Measurements from ENCODE around the gene SLC6A13. TPM values are rescaled to one million over a fixed set of nuclear protein-coding genes. Genes with fewer than 3 reads are reported as not detected.
"Not testable (repeated sequence)": the region's sequence is repeated elsewhere in the genome, so short reads cannot be mapped to it uniquely, and the experiment has no call there.

SLC6A13 gene
- total and polyA plus RNA-seq, 2 of the 13 experiments (the other 11 are each of a cell fraction or from before 2014, with no cell fraction given), result 0.05 to 0.15 TPM

- peak; percentile 23; the same call in 1 of the 2 replicates for TF ChIP-seq ZNF354B (CRISPR knock-in tag; IDR thresholded peaks at IDR 0.05)
- intact Hi-C loops (cut with micrococcal nuclease; ENCODE audit: unreplicated experiment); H2AFZ ChIP-seq (ENCODE audit: low read length); H3K9ac ChIP-seq (ENCODE audit: insufficient read depth, low read depth, low read length); DNase-seq (ENCODE audit: low spot score); H3K79me2 ChIP-seq (ENCODE audit: insufficient read depth, low read length); H3K9me3 ChIP-seq (ENCODE audit: low read length); H4K20me1 ChIP-seq (ENCODE audit: insufficient read depth, low read length); H3K27me3 ChIP-seq (ENCODE audit: control insufficient read depth in 1 of 2, insufficient read depth in 2 of 2, low read length in 2 of 2); H3K4me3 ChIP-seq (replicated peaks in 1 of 3; ENCODE audit: insufficient read depth in 1 of 3, low read depth in 2 of 3, low read length in 3 of 3); H3K27ac ChIP-seq (ENCODE audit: extremely low read length, insufficient read depth, low read length); H3K4me2 ChIP-seq (ENCODE audit: low read depth, low read length); in situ Hi-C loops (cut with HindIII; ENCODE audit: extremely low pct_ligation_motif_present, low pct_unique_long_range_greater_than_20kb); CTCF ChIA-PET (ENCODE audit: low intra/inter-chr PET ratio, low total read pairs); ATAC-seq; FAIRE-seq; BruUV-seq (replicated peaks); H3K4me1 ChIP-seq (ENCODE audit: insufficient read depth, low read length); POLR2A ChIA-PET: not testable (repeated sequence)
- 98% methylated on average over 5 of the region's 5 CpGs for WGBS (ENCODE audit: low lambda C conversion rate)
- peaks cover 7 to 26% of the 10 kb centered on the region in 2 experiments for H3K36me3 ChIP-seq (replicated peaks in 1 of 2; ENCODE audit: control insufficient read depth in 1 of 2, insufficient read depth in 2 of 2, low read length in 2 of 2)
Observed at GRCh38 chr12:299511-299910, 36.9 kb upstream of the SLC6A13 start.

- BruUV-seq (replicated peaks); POLR2A ChIA-PET; FAIRE-seq; H3K9me3 ChIP-seq (ENCODE audit: low read length); H2AFZ ChIP-seq (ENCODE audit: low read length); H3K79me2 ChIP-seq (ENCODE audit: insufficient read depth, low read length); in situ Hi-C loops (cut with HindIII; ENCODE audit: extremely low pct_ligation_motif_present, low pct_unique_long_range_greater_than_20kb); intact Hi-C loops (cut with micrococcal nuclease; ENCODE audit: unreplicated experiment); CTCF ChIA-PET (ENCODE audit: low intra/inter-chr PET ratio, low total read pairs); H3K4me2 ChIP-seq (ENCODE audit: low read depth, low read length); H3K4me3 ChIP-seq (replicated peaks in 1 of 3; ENCODE audit: insufficient read depth in 1 of 3, low read depth in 2 of 3, low read length in 3 of 3); H3K27me3 ChIP-seq (ENCODE audit: control insufficient read depth in 1 of 2, insufficient read depth in 2 of 2, low read length in 2 of 2); ATAC-seq; H3K4me1 ChIP-seq (ENCODE audit: insufficient read depth, low read length); H4K20me1 ChIP-seq (ENCODE audit: insufficient read depth, low read length); H3K27ac ChIP-seq (ENCODE audit: extremely low read length, insufficient read depth, low read length); DNase-seq (ENCODE audit: low spot score); H3K9ac ChIP-seq (ENCODE audit: insufficient read depth, low read depth, low read length): not testable (repeated sequence)
- peaks cover 8 to 33% of the 10 kb centered on the region in 2 experiments for H3K36me3 ChIP-seq (replicated peaks in 1 of 2; ENCODE audit: control insufficient read depth in 1 of 2, insufficient read depth in 2 of 2, low read length in 2 of 2)
- WGBS (ENCODE audit: low lambda C conversion rate), result 100% methylated on average over 3 of the region's 8 CpGs
Observed at GRCh38 chr12:298059-298458, 35.4 kb upstream of the SLC6A13 start.

GRCh38 chr12:295132-295531 lies 32.5 kb upstream of the SLC6A13 start:
- Histone ChIP-seq H4K20me1 (ENCODE audit: insufficient read depth, low read length) (no peaks in the 10 kb centered on the region), H3K9ac (ENCODE audit: insufficient read depth, low read depth, low read length) (no peak overlapping the region), H3K4me3 (replicated peaks in 1 of 3; ENCODE audit: insufficient read depth in 1 of 3, low read depth in 2 of 3, low read length in 3 of 3) (no peak overlapping the region), H3K27me3 (ENCODE audit: control insufficient read depth in 1 of 2, insufficient read depth in 2 of 2, low read length in 2 of 2) (no peaks in the 10 kb centered on the region), H3K9me3 (ENCODE audit: low read length) (no peaks in the 10 kb centered on the region), H3K79me2 (ENCODE audit: insufficient read depth, low read length) (no peaks in the 10 kb centered on the region), H3K27ac (ENCODE audit: extremely low read length, insufficient read depth, low read length) (no peak overlapping the region), H3K36me3 (replicated peaks in 1 of 2; ENCODE audit: control insufficient read depth in 1 of 2, insufficient read depth in 2 of 2, low read length in 2 of 2) (peaks cover 10 to 53% of the 10 kb centered on the region in 2 experiments), H3K4me2 (ENCODE audit: low read depth, low read length) (no peak overlapping the region), H2AFZ (ENCODE audit: low read length) (no peak overlapping the region), H3K4me1 (ENCODE audit: insufficient read depth, low read length) (peaks cover 2% of the 10 kb centered on the region)
- in situ Hi-C loops (cut with HindIII; ENCODE audit: extremely low pct_ligation_motif_present, low pct_unique_long_range_greater_than_20kb), result no loop called here
- DNase-seq (ENCODE audit: low spot score) (no peak), ATAC-seq (no peak), FAIRE-seq (no peak)
- no TSS peak for BruUV-seq (replicated peaks)
- CTCF ChIA-PET (ENCODE audit: low intra/inter-chr PET ratio, low total read pairs), result no interaction called here
- WGBS (ENCODE audit: low lambda C conversion rate), result 96% methylated on average over 1 of the region's 1 CpG
- POLR2A ChIA-PET, result no interaction called here
- intact Hi-C loops (cut with micrococcal nuclease; ENCODE audit: unreplicated experiment), result no loop called here
- no peak for TF ChIP-seq GPBP1L1 (CRISPR knock-in tag; IDR thresholded peaks at IDR 0.05)
- no peak for TF ChIP-seq ZNF512 (CRISPR knock-in tag; IDR thresholded peaks at IDR 0.05)
- TF ChIP-seq MED13 (CRISPR knock-in tag; IDR thresholded peaks at IDR 0.05), result no peak
- TF ChIP-seq ZNF720 (CRISPR knock-in tag; IDR thresholded peaks at IDR 0.05), result no peak
- no peak for TF ChIP-seq ZNF709 (CRISPR knock-in tag; IDR thresholded peaks at IDR 0.05)
- no peak for TF ChIP-seq SRF (IDR thresholded peaks at IDR 0.05; ENCODE audit: low read depth, low read length)
- TF ChIP-seq NR2F6 (IDR thresholded peaks at IDR 0.05), result no peak
- no peak for TF ChIP-seq NR2F6 (CRISPR knock-in tag; IDR thresholded peaks at IDR 0.05)
- no peak for TF ChIP-seq TFAP4 (IDR thresholded peaks at IDR 0.05; ENCODE audit: borderline replicate concordance, low read depth)
